ENCODE data around the gene VIPR2. TPM values are rescaled to one million over a fixed set of nuclear protein-coding genes. Genes with fewer than 3 reads are reported as not detected.
"Not testable (repeated sequence)": the region's sequence is repeated elsewhere in the genome, so short reads cannot be mapped to it uniquely, and the experiment has no call there.

VIPR2 gene
- total RNA-seq, 6 donors from 2014 or later: 0.30 to 0.74 (median 0.40) TPM; not detected in 3

DNA sequence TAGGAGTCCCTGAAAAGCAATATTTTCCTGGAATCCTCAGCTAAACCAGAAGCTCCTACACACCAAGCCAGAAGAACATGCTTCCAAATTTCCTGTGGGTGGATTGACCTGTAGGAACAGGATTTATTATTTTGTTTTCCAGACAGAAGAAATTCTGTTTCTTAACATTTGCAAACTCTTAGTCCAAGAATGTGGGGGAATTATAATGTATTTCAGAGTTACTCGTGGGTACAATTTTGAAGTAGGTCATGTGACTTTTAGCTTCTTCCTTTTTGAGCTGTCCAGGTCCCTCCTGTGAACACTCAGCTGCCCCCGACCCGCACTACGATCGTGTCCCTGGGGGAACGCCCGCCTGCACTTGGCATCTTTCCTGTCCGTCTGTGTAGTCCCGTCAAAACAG lies 27.7 kb upstream of the VIPR2 start:
- Histone ChIP-seq H3K27me3 (no peaks in the 10 kb centered on the region), H3K9me3 (peaks cover 0 to 5% (median 1%) of the 10 kb centered on the region in 4 donors), H3K4me3 (no peak overlapping the region), H3K27ac (no peak overlapping the region), H3K4me1 (no peaks in the 10 kb centered on the region), H3K36me3 (no peaks in the 10 kb centered on the region)
- TF ChIP-seq, protein P1, sequence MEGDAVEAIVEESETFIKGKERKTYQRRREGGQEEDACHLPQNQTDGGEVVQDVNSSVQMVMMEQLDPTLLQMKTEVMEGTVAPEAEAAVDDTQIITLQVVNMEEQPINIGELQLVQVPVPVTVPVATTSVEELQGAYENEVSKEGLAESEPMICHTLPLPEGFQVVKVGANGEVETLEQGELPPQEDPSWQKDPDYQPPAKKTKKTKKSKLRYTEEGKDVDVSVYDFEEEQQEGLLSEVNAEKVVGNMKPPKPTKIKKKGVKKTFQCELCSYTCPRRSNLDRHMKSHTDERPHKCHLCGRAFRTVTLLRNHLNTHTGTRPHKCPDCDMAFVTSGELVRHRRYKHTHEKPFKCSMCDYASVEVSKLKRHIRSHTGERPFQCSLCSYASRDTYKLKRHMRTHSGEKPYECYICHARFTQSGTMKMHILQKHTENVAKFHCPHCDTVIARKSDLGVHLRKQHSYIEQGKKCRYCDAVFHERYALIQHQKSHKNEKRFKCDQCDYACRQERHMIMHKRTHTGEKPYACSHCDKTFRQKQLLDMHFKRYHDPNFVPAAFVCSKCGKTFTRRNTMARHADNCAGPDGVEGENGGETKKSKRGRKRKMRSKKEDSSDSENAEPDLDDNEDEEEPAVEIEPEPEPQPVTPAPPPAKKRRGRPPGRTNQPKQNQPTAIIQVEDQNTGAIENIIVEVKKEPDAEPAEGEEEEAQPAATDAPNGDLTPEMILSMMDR (IDR thresholded peaks at IDR 0.05): no peak
- no peak for TF ChIP-seq POLR2AphosphoS5 (IDR thresholded peaks at IDR 0.05)
- TF ChIP-seq EP300 (IDR thresholded peaks at IDR 0.05): no peak
- no peak for TF ChIP-seq POLR2A (IDR thresholded peaks at IDR 0.05)
- WGBS, 2 donors: 90 to 93% methylated on average over 9 of the region's 9 CpGs
- ATAC-seq (ENCODE audit: low FRiP score in 2 of 2): no peak
- DNase-seq: no peak

DNA sequence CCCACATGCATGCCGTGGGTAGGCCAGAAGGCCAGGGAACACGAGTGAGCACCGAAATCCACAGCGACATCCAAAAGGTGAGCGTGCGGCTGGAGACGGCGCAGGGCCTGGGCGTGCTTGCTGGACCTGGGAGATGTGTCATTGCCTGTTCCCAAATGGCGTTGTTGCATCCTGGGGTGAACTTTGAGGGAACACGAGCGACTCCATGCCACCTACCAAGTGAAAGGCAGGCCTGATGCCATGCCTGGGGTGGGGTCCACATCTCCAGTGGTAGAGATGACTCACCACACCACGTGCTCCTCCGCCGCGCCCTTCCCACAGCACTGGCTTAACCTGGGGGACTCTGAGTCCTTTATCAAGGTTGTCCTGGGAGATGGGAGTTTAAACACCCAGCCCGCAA lies 24.7 kb upstream of the VIPR2 start:
- H3K27me3 ChIP-seq: no peaks in the 10 kb centered on the region
- WGBS, 2 donors: 87 to 91% methylated on average over 16 to 17 of the region's 17 CpGs
- H3K4me3 ChIP-seq: no peak overlapping the region
- ATAC-seq (ENCODE audit: low FRiP score in 2 of 2): no peak
- no peaks in the 10 kb centered on the region for H3K4me1 ChIP-seq
- DNase-seq: no peak
- H3K36me3 ChIP-seq: no peaks in the 10 kb centered on the region
- no peak for TF ChIP-seq EP300 (IDR thresholded peaks at IDR 0.05)
- TF ChIP-seq, protein P1 (IDR thresholded peaks at IDR 0.05): no peak
- TF ChIP-seq POLR2A (IDR thresholded peaks at IDR 0.05): no peak
- no peak for TF ChIP-seq POLR2AphosphoS5 (IDR thresholded peaks at IDR 0.05)
- H3K27ac ChIP-seq: no peak overlapping the region
- H3K9me3 ChIP-seq: peaks cover 0 to 6% (median 3%) of the 10 kb centered on the region in 4 donors

DNA sequence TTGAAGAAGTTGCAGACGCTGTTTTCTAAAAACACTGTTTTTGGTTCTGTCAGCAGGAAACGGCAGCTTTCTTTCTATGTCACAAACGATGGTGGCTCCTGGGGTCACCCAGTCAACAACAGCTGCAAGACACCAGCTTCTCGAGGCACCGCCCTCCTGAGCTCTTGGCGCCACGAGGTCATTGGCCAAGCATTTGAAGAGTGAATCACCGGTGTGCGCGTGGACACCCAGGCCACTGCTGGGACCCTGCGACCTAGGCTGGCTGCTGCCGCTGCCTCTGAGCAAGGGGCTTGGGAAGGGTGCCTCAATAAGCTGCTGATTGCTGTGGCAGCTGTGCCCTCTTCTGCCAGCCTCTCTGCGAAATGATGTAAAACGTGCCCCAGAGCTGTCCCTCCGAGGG lies 22.5 kb upstream of the VIPR2 start:
- TF ChIP-seq POLR2AphosphoS5 (IDR thresholded peaks at IDR 0.05): no peak
- no peak for TF ChIP-seq EP300 (IDR thresholded peaks at IDR 0.05)
- TF ChIP-seq, protein P1 (IDR thresholded peaks at IDR 0.05): no peak
- TF ChIP-seq POLR2A (IDR thresholded peaks at IDR 0.05): no peak
- peaks cover 0 to 6% (median 0%) of the 10 kb centered on the region in 4 donors for H3K9me3 ChIP-seq
- DNase-seq: no peak
- no peaks in the 10 kb centered on the region for H3K27me3 ChIP-seq
- no peaks in the 10 kb centered on the region for H3K4me1 ChIP-seq
- H3K4me3 ChIP-seq: no peak overlapping the region
- 66 to 87% methylated on average over 9 to 15 of the region's 15 CpGs for WGBS, 2 donors
- H3K36me3 ChIP-seq: no peaks in the 10 kb centered on the region
- no peak for ATAC-seq (ENCODE audit: low FRiP score in 2 of 2)
- H3K27ac ChIP-seq: no peak overlapping the region

DNA sequence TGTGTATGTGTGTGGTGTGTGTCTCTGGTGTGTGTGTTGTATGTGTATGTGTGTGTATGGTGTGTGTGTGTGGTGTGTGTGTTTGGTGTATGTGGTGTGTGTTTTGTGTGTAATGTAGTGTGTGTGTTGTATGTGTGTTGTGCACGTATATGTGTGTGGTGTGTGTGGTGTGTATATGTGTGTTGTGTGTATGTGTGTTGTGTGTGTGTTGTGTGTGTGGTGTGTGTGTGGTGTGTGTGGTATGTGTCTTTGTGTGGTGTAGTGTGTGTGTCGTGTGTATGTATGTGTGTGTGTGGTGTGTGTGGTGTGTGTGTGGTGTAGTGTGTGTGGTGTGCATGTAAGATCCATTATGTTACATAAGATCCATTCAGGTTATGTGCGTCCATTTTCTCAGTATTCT lies 21.9 kb upstream of the VIPR2 start:
- TF ChIP-seq EP300 (IDR thresholded peaks at IDR 0.05) (no peak), POLR2A (IDR thresholded peaks at IDR 0.05) (no peak), POLR2AphosphoS5 (IDR thresholded peaks at IDR 0.05) (no peak)
- TF ChIP-seq, protein P1 (IDR thresholded peaks at IDR 0.05): no peak
- WGBS, 2 donors: 58 to 62% methylated on average over 3 of the region's 3 CpGs
- ATAC-seq (ENCODE audit: low FRiP score in 2 of 2): no peak
- no peak for DNase-seq
- no peaks in the 10 kb centered on the region for H3K36me3 ChIP-seq
- no peaks in the 10 kb centered on the region for H3K4me1 ChIP-seq
- H3K27ac ChIP-seq: no peak overlapping the region
- H3K4me3 ChIP-seq: no peak overlapping the region
- H3K9me3 ChIP-seq: peaks cover 0 to 6% (median 0%) of the 10 kb centered on the region in 4 donors
- H3K27me3 ChIP-seq: no peaks in the 10 kb centered on the region

DNA sequence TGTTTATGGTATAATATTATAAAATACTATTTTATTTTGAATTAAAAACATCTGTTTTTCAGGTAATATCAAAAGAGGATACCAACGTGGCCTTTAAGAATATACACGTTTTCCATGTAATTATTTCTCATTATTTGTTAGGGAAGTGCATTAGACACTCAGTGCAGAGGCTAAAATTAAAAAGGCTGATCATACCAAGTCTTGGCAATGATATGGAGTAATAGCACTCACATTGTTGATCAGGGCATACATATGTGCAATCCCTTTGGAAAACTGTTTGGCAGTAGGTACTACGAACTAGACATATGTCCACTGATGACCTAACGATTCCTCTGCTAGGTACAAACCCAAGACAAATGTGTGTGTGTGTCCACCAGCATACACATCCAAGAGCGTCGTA lies 20.7 kb upstream of the VIPR2 start:
- Histone ChIP-seq H3K9me3 (peaks cover 0 to 6% (median 0%) of the 10 kb centered on the region in 4 donors), H3K4me3 (no peak overlapping the region), H3K4me1 (no peaks in the 10 kb centered on the region), H3K27me3 (no peaks in the 10 kb centered on the region), H3K27ac (no peak overlapping the region), H3K36me3 (no peaks in the 10 kb centered on the region)
- TF ChIP-seq POLR2AphosphoS5 (IDR thresholded peaks at IDR 0.05) (no peak), POLR2A (IDR thresholded peaks at IDR 0.05) (no peak), EP300 (IDR thresholded peaks at IDR 0.05) (no peak)
- TF ChIP-seq, protein P1 (IDR thresholded peaks at IDR 0.05): no peak
- ATAC-seq (ENCODE audit: low FRiP score in 2 of 2): no peak
- DNase-seq: no peak
- WGBS, 2 donors: 88 to 92% methylated on average over 6 of the region's 6 CpGs

DNA sequence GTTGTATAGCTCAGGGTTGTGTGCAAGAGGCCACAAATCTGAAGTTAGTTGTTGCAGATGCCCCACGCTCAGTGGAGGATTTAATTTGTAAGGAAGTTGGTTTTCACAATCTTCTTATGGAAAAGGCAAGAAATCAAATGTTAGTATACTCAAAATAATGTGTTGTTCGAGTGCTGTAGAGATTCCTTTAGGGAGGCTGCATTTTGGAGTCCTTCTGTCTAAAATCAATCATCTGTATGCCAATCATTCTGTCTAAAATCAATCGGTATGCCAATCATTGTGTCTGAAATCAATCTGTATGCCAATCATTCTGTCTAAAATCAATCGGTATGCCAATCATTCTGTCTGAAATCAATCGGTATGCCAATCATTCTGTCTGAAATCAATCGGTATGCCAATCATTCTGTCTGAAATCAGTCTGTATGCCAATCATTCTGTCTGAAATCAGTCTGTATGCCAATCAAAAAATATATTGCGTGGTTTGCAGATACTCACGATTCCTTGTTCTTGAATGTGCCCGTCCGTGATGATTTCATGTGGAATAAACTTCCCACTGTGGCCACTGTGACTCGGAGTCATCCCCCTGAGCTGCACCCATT lies 19.1 kb upstream of the VIPR2 start:
- H3K4me1 ChIP-seq; H3K27me3 ChIP-seq; H3K36me3 ChIP-seq; H3K4me3 ChIP-seq; ATAC-seq (ENCODE audit: low FRiP score in 2 of 2); H3K9me3 ChIP-seq; H3K27ac ChIP-seq; DNase-seq: not testable (repeated sequence)
- 78 to 84% methylated on average over 3 to 4 of the region's 11 CpGs for WGBS, 2 donors

DNA sequence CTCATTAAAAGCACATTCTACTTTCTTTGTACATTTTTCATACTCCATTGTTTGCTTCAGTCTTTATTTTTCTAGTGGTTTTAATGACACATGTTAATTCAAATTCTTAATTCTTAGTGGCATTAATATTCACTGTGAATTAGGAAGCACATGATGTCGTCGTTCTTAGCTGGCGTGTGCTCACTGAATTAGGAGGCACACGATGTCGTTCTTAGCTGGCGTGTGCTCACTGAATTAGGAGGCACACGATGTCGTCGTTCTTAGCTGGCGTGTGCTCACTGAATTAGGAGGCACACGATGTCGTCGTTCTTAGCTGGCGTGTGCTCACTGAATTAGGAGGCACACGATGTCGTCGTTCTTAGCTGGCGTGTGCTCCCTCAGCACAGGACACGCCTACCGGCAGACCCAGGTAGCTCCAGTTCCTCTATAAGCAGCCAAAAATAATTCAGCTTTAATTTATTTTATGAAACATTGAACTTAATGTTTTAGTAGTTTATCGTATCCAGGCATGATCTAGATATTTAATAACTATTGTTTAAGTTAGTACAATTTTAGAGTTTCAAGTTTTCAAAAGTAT lies 17.5 kb upstream of the VIPR2 start:
- not testable (repeated sequence) for H3K27me3 ChIP-seq; H3K4me3 ChIP-seq; H3K4me1 ChIP-seq; ATAC-seq (ENCODE audit: low FRiP score in 2 of 2); H3K27ac ChIP-seq; H3K9me3 ChIP-seq; DNase-seq; H3K36me3 ChIP-seq
- 84 to 89% methylated on average over 21 of the region's 21 CpGs for WGBS, 2 donors
